ENCODE measurements around the gene VWC2L.

GRCh38 chr2:214503568-214503967, 92.7 kb downstream of the VWC2L start:
- TF ChIP-seq ZZZ3 (IDR thresholded peaks at IDR 0.05; ENCODE audit: control insufficient read depth, insufficient read length, low read depth) (no peak), PKNOX1 (IDR thresholded peaks at IDR 0.05) (no peak), TAF1 (IDR thresholded peaks at IDR 0.05; ENCODE audit: borderline replicate concordance, low read depth, low read length) (no peak), ZSCAN29 (IDR thresholded peaks at IDR 0.05) (no peak), ZNF217 (IDR thresholded peaks at IDR 0.05) (no peak)
- TF ChIP-seq, protein P1, sequence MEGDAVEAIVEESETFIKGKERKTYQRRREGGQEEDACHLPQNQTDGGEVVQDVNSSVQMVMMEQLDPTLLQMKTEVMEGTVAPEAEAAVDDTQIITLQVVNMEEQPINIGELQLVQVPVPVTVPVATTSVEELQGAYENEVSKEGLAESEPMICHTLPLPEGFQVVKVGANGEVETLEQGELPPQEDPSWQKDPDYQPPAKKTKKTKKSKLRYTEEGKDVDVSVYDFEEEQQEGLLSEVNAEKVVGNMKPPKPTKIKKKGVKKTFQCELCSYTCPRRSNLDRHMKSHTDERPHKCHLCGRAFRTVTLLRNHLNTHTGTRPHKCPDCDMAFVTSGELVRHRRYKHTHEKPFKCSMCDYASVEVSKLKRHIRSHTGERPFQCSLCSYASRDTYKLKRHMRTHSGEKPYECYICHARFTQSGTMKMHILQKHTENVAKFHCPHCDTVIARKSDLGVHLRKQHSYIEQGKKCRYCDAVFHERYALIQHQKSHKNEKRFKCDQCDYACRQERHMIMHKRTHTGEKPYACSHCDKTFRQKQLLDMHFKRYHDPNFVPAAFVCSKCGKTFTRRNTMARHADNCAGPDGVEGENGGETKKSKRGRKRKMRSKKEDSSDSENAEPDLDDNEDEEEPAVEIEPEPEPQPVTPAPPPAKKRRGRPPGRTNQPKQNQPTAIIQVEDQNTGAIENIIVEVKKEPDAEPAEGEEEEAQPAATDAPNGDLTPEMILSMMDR (IDR thresholded peaks at IDR 0.05 in 2 of 3, conservative IDR thresholded peaks at IDR 0.05 in 1 of 3; ENCODE audit: control insufficient read depth in 2 of 3, extremely low read depth in 1 of 3, insufficient read depth in 1 of 3, low read depth in 3 of 3, low read length in 3 of 3): no peak
- TF ChIP-seq, protein P2, sequence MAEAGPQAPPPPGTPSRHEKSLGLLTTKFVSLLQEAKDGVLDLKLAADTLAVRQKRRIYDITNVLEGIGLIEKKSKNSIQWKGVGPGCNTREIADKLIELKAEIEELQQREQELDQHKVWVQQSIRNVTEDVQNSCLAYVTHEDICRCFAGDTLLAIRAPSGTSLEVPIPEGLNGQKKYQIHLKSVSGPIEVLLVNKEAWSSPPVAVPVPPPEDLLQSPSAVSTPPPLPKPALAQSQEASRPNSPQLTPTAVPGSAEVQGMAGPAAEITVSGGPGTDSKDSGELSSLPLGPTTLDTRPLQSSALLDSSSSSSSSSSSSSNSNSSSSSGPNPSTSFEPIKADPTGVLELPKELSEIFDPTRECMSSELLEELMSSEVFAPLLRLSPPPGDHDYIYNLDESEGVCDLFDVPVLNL (IDR thresholded peaks at IDR 0.05; ENCODE audit: low read depth, low read length): no peak
